MG63 (cell line): Measurements from ENCODE around the gene URB2. TPM values are rescaled to one million over a fixed set of nuclear protein-coding genes. Genes with fewer than 3 reads are reported as not detected.
"Not testable (repeated sequence)": the region's sequence is repeated elsewhere in the genome, so short reads cannot be mapped to it uniquely, and the experiment has no call there.

Experiments used
- DNase-seq: peaks from one replicate; pipeline ENCODE4 v3.0.0-alpha.2; 2020
- H3K27me3 ChIP-seq: fragments of 250-450 bp; sonication (Bioruptor Pico); 2 replicates; pipeline ENCODE4 v1.5.1; 2020; ENCODE audit warnings: mild to moderate bottlenecking, moderate library complexity
- H3K36me3 ChIP-seq: fragments of 250-450 bp; sonication (Bioruptor Pico); 2 replicates; pipeline ENCODE4 v1.5.1; 2020; ENCODE audit warnings: mild to moderate bottlenecking, moderate library complexity
- H3K4me3 ChIP-seq: fragments of 250-450 bp; sonication (Bioruptor Pico); 2 replicates; pipeline ENCODE4 v1.5.1; 2020; ENCODE audit warnings: mild to moderate bottlenecking, moderate library complexity
- H3K9me3 ChIP-seq: fragments of 250-450 bp; sonication (Bioruptor Pico); 2 replicates; pipeline ENCODE4 v1.5.1; 2020; ENCODE audit warnings: mild to moderate bottlenecking, moderate library complexity
- total RNA-seq: library from RNA; depleted of rRNA; stranded (reverse); fragments of >200 nt; shearing (Covaris generic); gene quantifications from 2 replicates; pipeline ENCODE4 v1.2.3, GENCODE V29; 2014; ENCODE audit warnings: low replicate concordance

Gene URB2
- total RNA-seq, 1 experiment from 2014 or later: 21.3 TPM

DNA sequence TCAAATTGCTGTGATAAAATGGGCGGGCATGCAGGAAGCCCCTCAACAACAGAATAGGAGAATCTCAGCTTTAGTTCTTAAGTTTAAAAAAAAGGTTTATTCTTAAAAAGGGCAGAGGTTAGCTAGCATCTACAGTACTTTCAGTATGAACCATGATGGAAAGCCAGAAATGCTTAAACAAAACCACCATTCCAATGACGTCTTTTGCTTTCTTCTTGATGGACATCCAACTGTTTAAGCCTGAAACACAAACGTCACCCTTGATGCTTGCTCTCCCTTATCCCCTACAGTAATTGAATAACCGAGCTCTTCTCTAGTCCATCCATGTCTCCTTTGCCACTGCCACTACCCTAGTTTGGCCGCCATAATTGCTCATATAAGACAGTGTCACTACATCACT, 25.8 kb upstream of the URB2 start:
- Histone ChIP-seq H3K9me3 (no peaks in the 10 kb centered on the region), H3K4me3 (no peak overlapping the region), H3K36me3 (peaks cover 59% of the 10 kb centered on the region), H3K27me3 (no peaks in the 10 kb centered on the region)
- DNase-seq: no peak

- Histone ChIP-seq H3K36me3 (peaks cover 82% of the 10 kb centered on the region), H3K9me3 (no peaks in the 10 kb centered on the region), H3K27me3 (no peaks in the 10 kb centered on the region), H3K4me3 (no peak overlapping the region)
- no peak for DNase-seq
These were observed 22.6 kb upstream of the URB2 start for GRCh38 chr1:229603371-229604005.

DNA sequence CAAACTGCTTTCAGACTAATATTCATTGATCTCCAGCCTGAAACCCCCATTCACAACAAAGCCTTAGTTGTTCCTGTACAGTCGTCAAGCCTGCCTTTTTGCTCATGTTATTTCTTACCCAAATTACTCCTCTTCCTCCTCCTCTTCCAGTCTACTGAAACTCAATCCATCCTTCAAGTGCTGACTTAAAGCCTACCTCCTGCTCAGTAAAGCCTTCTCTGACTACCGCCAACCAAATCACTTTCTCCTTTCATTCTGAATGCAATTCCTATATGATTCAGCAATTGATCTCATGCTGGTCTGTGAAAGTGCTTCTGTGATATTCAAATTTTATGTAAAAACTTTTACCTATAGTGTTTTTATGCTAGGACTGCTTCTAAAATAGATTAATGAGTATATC, 18.7 kb upstream of the URB2 start:
- H3K36me3 ChIP-seq: peaks cover 88% of the 10 kb centered on the region
- no peak overlapping the region for H3K4me3 ChIP-seq
- no peaks in the 10 kb centered on the region for H3K27me3 ChIP-seq
- H3K9me3 ChIP-seq: no peaks in the 10 kb centered on the region
- DNase-seq: no peak

- no peaks in the 10 kb centered on the region for H3K27me3 ChIP-seq
- H3K4me3 ChIP-seq: no peak overlapping the region
- peaks cover 85% of the 10 kb centered on the region for H3K36me3 ChIP-seq
- DNase-seq: no peak
- H3K9me3 ChIP-seq: no peaks in the 10 kb centered on the region
These were observed 17.5 kb upstream of the URB2 start for GRCh38 chr1:229608590-229608989.

DNA sequence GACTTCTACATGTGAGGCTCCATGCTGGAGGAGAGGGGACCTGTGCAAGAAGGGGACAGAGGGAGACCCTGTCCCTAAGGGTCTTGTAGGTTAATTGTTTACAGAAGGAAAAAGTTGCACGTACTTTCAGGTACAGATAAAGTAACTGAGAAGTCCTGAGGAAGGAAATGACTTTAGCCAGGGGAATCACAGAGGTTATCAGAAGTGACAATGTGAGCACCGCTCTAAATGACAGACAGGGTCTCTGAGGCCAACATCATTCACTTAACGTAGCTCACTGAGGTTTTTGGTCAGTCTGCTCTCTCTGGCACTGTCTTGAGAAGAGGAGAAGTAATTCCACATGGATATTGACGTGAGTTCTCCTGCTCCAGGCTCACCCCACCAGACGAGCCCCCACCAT, 12.1 kb upstream of the URB2 start:
- no peak for DNase-seq
- Histone ChIP-seq H3K9me3 (no peaks in the 10 kb centered on the region), H3K4me3 (no peak overlapping the region), H3K27me3 (no peaks in the 10 kb centered on the region), H3K36me3 (peaks cover 52% of the 10 kb centered on the region)

GRCh38 chr1:229614701-229615100, 11.3 kb upstream of the URB2 start:
- no peaks in the 10 kb centered on the region for H3K27me3 ChIP-seq
- no peak overlapping the region for H3K4me3 ChIP-seq
- no peaks in the 10 kb centered on the region for H3K9me3 ChIP-seq
- peaks cover 46% of the 10 kb centered on the region for H3K36me3 ChIP-seq
- DNase-seq: no peak

- peaks cover 18% of the 10 kb centered on the region for H3K36me3 ChIP-seq
- H3K4me3 ChIP-seq: no peak overlapping the region
- H3K27me3 ChIP-seq: no peaks in the 10 kb centered on the region
- no peak for DNase-seq
- H3K9me3 ChIP-seq: no peaks in the 10 kb centered on the region
These were observed 8.5 kb upstream of the URB2 start for GRCh38 chr1:229617351-229618100.

DNA sequence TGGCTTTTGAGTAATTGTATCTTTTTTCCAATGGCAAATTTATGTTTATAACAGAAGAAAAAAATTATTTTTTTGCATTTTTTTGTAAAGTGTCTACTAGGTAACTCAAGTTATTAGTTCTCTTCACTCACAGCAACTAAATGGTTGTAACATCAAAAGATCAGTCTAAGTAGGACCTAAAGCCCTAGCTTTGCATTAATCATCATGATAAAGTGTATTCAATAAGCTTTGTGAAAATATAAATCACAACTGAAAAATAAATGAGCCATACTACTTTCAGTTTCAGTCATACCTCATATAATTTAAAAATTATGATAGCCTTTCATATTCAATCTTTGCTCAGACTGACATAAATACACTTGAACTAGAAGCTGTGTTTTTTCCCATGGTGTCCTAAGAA, 7.0 kb upstream of the URB2 start:
- H3K4me3 ChIP-seq: no peak overlapping the region
- no peaks in the 10 kb centered on the region for H3K9me3 ChIP-seq
- no peaks in the 10 kb centered on the region for H3K27me3 ChIP-seq
- no peak for DNase-seq
- peaks cover 11% of the 10 kb centered on the region for H3K36me3 ChIP-seq

DNA sequence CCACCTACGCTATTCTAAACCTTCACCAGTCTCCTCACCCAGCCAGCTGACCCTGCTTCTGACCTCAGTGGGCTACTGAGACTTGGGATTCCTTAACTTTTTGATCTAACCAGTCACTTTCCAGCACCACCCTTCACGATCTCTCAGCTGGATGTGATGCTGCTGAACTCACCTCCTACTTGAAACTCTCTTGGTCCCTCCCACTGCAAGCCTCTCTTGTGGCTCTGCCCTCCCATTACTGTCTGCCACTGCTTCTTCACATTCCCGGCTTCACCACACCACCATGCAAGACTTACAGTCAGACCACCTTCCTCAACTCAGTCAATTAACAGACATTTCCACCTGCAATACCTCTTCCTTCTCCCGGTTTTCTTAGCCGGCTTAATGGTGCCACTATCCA, 6.4 kb upstream of the URB2 start:
- Histone ChIP-seq H3K27me3 (no peaks in the 10 kb centered on the region), H3K36me3 (peaks cover 11% of the 10 kb centered on the region), H3K4me3 (no peak overlapping the region), H3K9me3 (no peaks in the 10 kb centered on the region)
- DNase-seq: no peak

- H3K4me3 ChIP-seq: no peak overlapping the region
- no peak for DNase-seq
- no peaks in the 10 kb centered on the region for H3K9me3 ChIP-seq
- H3K27me3 ChIP-seq: no peaks in the 10 kb centered on the region
- H3K36me3 ChIP-seq: peaks cover 12% of the 10 kb centered on the region
These were observed 5.2 kb upstream of the URB2 start for GRCh38 chr1:229620876-229621275.

DNA sequence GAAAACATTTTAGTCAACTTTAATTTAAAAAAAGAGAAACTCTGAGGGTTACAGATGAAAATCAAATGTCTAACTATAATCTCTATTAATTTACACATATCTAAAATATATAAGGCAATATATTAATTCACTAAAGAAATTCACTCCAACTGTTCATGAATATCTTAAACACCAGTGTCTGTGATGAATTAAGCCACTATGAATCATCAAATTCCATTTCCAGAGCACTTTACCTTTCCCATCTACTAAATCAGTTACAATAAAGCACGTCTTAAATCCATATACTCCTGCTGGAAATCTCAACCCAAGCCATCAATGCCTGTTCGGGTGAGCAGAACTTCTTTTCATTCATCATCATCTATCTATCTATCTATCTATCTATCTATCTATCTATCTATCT, 4.4 kb upstream of the URB2 start:
- no peak for DNase-seq
- Histone ChIP-seq H3K4me3 (no peak overlapping the region), H3K27me3 (no peaks in the 10 kb centered on the region), H3K9me3 (no peaks in the 10 kb centered on the region), H3K36me3 (peaks cover 12% of the 10 kb centered on the region)

DNA sequence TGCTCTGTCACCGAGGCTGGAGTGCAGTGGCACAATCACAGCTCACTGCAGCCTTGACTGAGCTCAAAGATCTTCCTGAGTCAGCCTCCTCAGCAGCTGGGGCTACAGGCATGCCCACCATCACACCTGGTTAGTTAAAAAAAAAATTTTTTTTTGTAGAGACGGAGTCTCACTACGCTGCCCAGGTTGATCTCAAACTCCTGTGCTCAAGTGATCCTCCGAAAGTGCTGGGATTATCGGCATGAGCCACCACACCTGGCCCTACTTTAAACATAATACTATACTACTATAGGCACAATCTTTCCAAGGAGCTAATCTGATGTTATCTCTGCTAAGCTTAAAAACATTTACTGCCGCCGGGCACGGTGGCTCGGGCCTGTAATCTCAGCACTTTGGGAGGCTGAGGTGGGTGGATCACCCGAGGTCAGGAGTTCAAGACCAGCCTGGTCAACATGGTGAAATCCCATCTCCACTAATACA, 3.4 kb upstream of the URB2 start:
- not testable (repeated sequence) for H3K9me3 ChIP-seq, H3K4me3 ChIP-seq, H3K27me3 ChIP-seq, DNase-seq
- H3K36me3 ChIP-seq: peaks cover 12% of the 10 kb centered on the region

- H3K36me3 ChIP-seq: peaks cover 13% of the 10 kb centered on the region
- no peaks in the 10 kb centered on the region for H3K27me3 ChIP-seq
- H3K9me3 ChIP-seq: no peaks in the 10 kb centered on the region
- no peak overlapping the region for H3K4me3 ChIP-seq
- DNase-seq: no peak
These were observed 2.8 kb upstream of the URB2 start for GRCh38 chr1:229623225-229623624.

DNA sequence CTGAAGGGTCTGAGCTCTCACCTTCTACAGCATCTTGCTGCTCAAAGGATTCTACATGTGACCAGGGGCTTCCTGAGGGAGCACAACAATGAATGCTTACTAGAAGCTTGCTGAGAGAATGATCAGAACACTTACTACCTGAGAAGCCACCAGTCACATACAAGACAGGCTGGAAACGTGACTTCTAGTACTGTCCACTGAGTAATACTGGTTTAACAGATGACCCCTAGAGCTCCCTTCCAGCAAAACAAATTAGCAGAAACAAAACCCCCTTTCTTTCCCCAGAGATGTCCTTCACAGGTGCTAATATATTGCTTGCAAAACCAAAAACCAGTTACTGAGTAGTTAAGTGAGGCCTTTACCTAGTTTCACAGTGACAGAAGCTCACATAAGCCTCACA, 2.2 kb upstream of the URB2 start:
- Histone ChIP-seq H3K36me3 (peaks cover 19% of the 10 kb centered on the region), H3K27me3 (no peaks in the 10 kb centered on the region), H3K9me3 (no peaks in the 10 kb centered on the region), H3K4me3 (peak overlapping the region; percentile 96; the same call in 1 of the 2 replicates)
- DNase-seq: no peak

GRCh38 chr1:229624521-229625070, 1.5 kb upstream of the URB2 start:
- peaks cover 26% of the 10 kb centered on the region for H3K36me3 ChIP-seq
- H3K4me3 ChIP-seq: peak overlapping the region; percentile 96
- H3K9me3 ChIP-seq: no peaks in the 10 kb centered on the region
- no peak for DNase-seq
- no peaks in the 10 kb centered on the region for H3K27me3 ChIP-seq

DNA sequence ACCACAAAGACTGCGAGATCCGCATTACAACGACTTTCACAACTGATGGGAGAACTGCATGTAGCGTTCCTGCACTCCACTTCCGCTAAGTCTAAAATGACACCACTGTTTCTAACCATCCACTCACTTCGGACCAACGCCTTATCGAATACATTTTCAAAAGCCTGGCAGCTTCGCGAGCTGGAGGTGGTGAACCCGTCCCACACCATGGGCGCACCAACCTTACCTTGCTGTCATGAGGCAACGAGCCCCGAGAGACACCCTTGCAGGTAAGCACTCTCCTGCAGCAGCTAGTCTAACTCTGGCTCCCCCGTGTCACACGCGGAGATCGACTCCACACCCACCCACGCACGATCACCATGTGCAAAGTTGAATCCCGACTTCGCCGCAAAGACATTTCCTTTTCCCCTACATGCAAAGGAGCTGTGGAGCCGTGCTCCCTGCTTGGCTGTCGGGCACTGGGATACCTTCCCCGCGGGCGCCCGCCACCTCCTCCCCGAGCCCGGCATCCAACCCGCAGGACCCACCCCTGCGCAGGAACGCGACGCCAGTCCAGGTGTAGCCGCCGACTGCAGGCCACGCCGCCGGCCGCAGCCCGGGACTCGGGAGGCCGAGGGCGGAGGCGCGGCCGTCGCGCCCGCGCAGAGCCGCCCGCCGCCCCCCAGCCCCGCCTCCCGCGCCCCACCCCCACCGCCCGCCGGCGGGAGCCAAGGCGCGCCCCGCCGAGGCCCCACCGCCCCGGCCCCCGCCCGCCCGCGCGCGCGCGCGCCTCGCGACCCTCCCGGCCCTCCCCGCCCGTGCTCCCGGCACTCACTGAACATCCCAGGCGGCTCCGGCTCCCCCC, 754 bp upstream of the URB2 start:
- peak overlapping the region; percentile 96 for H3K4me3 ChIP-seq
- no peaks in the 10 kb centered on the region for H3K9me3 ChIP-seq
- peak; percentile 53 for DNase-seq
- H3K36me3 ChIP-seq: peaks cover 33% of the 10 kb centered on the region
- no peaks in the 10 kb centered on the region for H3K27me3 ChIP-seq

GRCh38 chr1:229627003-229627402, 956 bp downstream of the URB2 start:
- Histone ChIP-seq H3K27me3 (no peaks in the 10 kb centered on the region), H3K9me3 (no peaks in the 10 kb centered on the region), H3K36me3 (peaks cover 43% of the 10 kb centered on the region), H3K4me3 (peak overlapping the region; percentile 96)
- no peak for DNase-seq
